H9 (cell line): ENCODE data around the gene PLXNA4. TPM values are rescaled to one million over a fixed set of nuclear protein-coding genes. Genes with fewer than 3 reads are reported as not detected.

Source experiments
- DNase-seq: peaks from one replicate; pipeline ENCODE4 v3.0.0-alpha.2; 2017
- H2AFZ ChIP-seq: one replicate; pipeline ENCODE4 v1.6.1; 2013; ENCODE audit warnings: mild to moderate bottlenecking, low read length, control low read depth, moderate library complexity
- H2AK5ac ChIP-seq: 2 replicates; pipeline ENCODE4 v1.6.1; 2013; ENCODE audit warnings: low read length, control low read depth, mixed read lengths; ENCODE audit not compliant: insufficient read length
- H2BK120ac ChIP-seq: one replicate; pipeline ENCODE4 v1.6.1; 2013; ENCODE audit warnings: low read depth, mild to moderate bottlenecking, low read length, control low read depth, inconsistent platforms; ENCODE audit not compliant: poor library complexity, severe bottlenecking
- H2BK12ac ChIP-seq: 2 replicates; pipeline ENCODE4 v1.6.1; 2013; ENCODE audit warnings: low read length, control low read depth, mixed read lengths, low read depth; ENCODE audit not compliant: insufficient read length
- H2BK15ac ChIP-seq: 2 replicates; pipeline ENCODE4 v1.6.1; 2013; ENCODE audit warnings: low read depth, low read length, control low read depth
- H2BK20ac ChIP-seq: one replicate; pipeline ENCODE4 v1.6.1; 2013; ENCODE audit warnings: low read depth, mild to moderate bottlenecking, low read length, control low read depth, inconsistent platforms; ENCODE audit not compliant: poor library complexity, severe bottlenecking
- H2BK5ac ChIP-seq: 2 replicates; pipeline ENCODE4 v1.6.1; 2013; ENCODE audit warnings: low read length, control low read depth, mixed read lengths; ENCODE audit not compliant: insufficient read length
- H3K14ac ChIP-seq: 2 replicates; pipeline ENCODE4 v1.6.1; 2013; ENCODE audit warnings: low read length, control low read depth; ENCODE audit not compliant: insufficient read depth
- H3K18ac ChIP-seq: 2 replicates; pipeline ENCODE4 v1.6.1; 2013; ENCODE audit warnings: low read depth, mild to moderate bottlenecking, mixed read lengths, low read length, control low read depth; ENCODE audit not compliant: insufficient read length
- H3K23ac ChIP-seq: 2 replicates; pipeline ENCODE4 v1.6.1; 2013; ENCODE audit warnings: low read length, control low read depth, mixed read lengths, low read depth; ENCODE audit not compliant: insufficient read length
- H3K23me2 ChIP-seq: 2 replicates; pipeline ENCODE4 v1.6.1; 2013; ENCODE audit warnings: low read depth, mild to moderate bottlenecking, mixed read lengths, low read length, control low read depth; ENCODE audit not compliant: insufficient read length, poor library complexity, severe bottlenecking
- H3K27ac ChIP-seq: 2 replicates; pipeline ENCODE4 v1.5.1; 2013; ENCODE audit warnings: low read length, control low read depth, mixed read lengths, low read depth; ENCODE audit not compliant: insufficient read length
- H3K27me3 ChIP-seq: 2 replicates; pipeline ENCODE4 v1.6.1; 2013; ENCODE audit warnings: low read length, control low read depth, inconsistent platforms; ENCODE audit not compliant: insufficient read depth
- H3K4ac ChIP-seq: 2 replicates; pipeline ENCODE4 v1.6.1; 2013; ENCODE audit warnings: low read depth, mild to moderate bottlenecking, control low read depth, inconsistent platforms, low read length, moderate library complexity
- H3K4me1 ChIP-seq: 2 replicates; pipeline ENCODE4 v1.6.1; 2013; ENCODE audit warnings: low read length, control low read depth, inconsistent platforms; ENCODE audit not compliant: insufficient read depth
- H3K4me2 ChIP-seq: 2 replicates; pipeline ENCODE4 v1.6.1; 2013; ENCODE audit warnings: low read length, control low read depth, mixed read lengths; ENCODE audit not compliant: insufficient read length, insufficient read depth
- H3K56ac ChIP-seq: 2 replicates; pipeline ENCODE4 v1.6.1; 2013; ENCODE audit warnings: low read depth, mild to moderate bottlenecking, mixed read lengths, low read length, control low read depth; ENCODE audit not compliant: insufficient read length
- H3K79me1 ChIP-seq: 2 replicates; pipeline ENCODE4 v1.6.1; 2013; ENCODE audit warnings: low read depth, mild to moderate bottlenecking, moderate library complexity, low read length, control low read depth, inconsistent platforms; ENCODE audit not compliant: insufficient read depth, poor library complexity, severe bottlenecking
- H3K79me2 ChIP-seq: 2 replicates; pipeline ENCODE4 v1.6.1; 2013; ENCODE audit warnings: low read length, control low read depth, inconsistent platforms; ENCODE audit not compliant: insufficient read depth
- H3K9ac ChIP-seq: 2 replicates; pipeline ENCODE4 v1.6.1; 2013; ENCODE audit warnings: low read length, control low read depth, mixed read lengths; ENCODE audit not compliant: insufficient read length; ENCODE audit errors: extremely low read depth
- H3K9me3 ChIP-seq: one replicate; pipeline ENCODE4 v1.6.1; 2013; ENCODE audit warnings: low read depth, low read length, inconsistent platforms; ENCODE audit not compliant: control insufficient read depth
- H3T11ph ChIP-seq: one replicate; pipeline ENCODE4 v1.6.1; 2013; ENCODE audit warnings: mild to moderate bottlenecking, low read length, control low read depth, inconsistent platforms
- H4K20me1 ChIP-seq: one replicate; pipeline ENCODE4 v1.6.1; 2013; ENCODE audit not compliant: control insufficient read depth, insufficient read length, insufficient read depth
- H4K5ac ChIP-seq: 2 replicates; pipeline ENCODE4 v1.6.1; 2013; ENCODE audit warnings: low read depth, mild to moderate bottlenecking, mixed read lengths, low read length, control low read depth; ENCODE audit not compliant: insufficient read length
- H4K8ac ChIP-seq: replicated peaks from 2 replicates; pipeline ENCODE4 v1.6.1; 2013; ENCODE audit warnings: low read length, control low read depth, mixed read lengths, low read depth; ENCODE audit not compliant: insufficient read length
- H4K91ac ChIP-seq: 2 replicates; pipeline ENCODE4 v1.6.1; 2013; ENCODE audit warnings: low read depth, mild to moderate bottlenecking, moderate library complexity, mixed read lengths, low read length, control low read depth; ENCODE audit not compliant: insufficient read length
- H3K27ac Mint-ChIP-seq, 3 experiments: 2 replicates in 2 of 3; 3 replicates in 1 of 3; pipeline ENCODE4 v1.8.0; 2020 to 2021; ENCODE audit warnings: mixed read lengths in 3 of 3, mild to moderate bottlenecking in 1 of 3, moderate library complexity in 1 of 3
- H3K27me3 Mint-ChIP-seq: 2 replicates; pipeline ENCODE4 v1.8.0; 2021; ENCODE audit warnings: low read depth, mild to moderate bottlenecking, moderate library complexity, mixed read lengths
- H3K36me3 Mint-ChIP-seq, 3 experiments: 2 replicates in 2 of 3; 3 replicates in 1 of 3; pipeline ENCODE4 v1.8.0; 2020 to 2021; ENCODE audit warnings: low read depth in 3 of 3, mixed read lengths in 3 of 3; ENCODE audit not compliant: insufficient read depth in 1 of 3
- H3K4me1 Mint-ChIP-seq, 2 experiments: 2 replicates each; pipeline ENCODE4 v1.8.0; 2020; ENCODE audit warnings: mixed read lengths in 2 of 2
- H3K4me3 Mint-ChIP-seq, 2 experiments: 2 replicates in 1 of 2; 3 replicates in 1 of 2; pipeline ENCODE4 v1.8.0; 2020 to 2021; ENCODE audit warnings: mild to moderate bottlenecking in 2 of 2, mixed read lengths in 2 of 2, moderate library complexity in 1 of 2
- H3K9me3 Mint-ChIP-seq, 2 experiments: 2 replicates in 1 of 2; 3 replicates in 1 of 2; pipeline ENCODE4 v1.8.0; 2020; ENCODE audit warnings: mild to moderate bottlenecking in 2 of 2, mixed read lengths in 2 of 2, moderate library complexity in 1 of 2
- CTCF ChIP-seq: fragments of 200-600 bp; sonication (generic); conservative IDR thresholded peaks from 3 replicates; pipeline ENCODE4 v1.8.0; 2021; ENCODE audit warnings: antibody characterized with exemption, mild to moderate bottlenecking
- WGBS: extraction: QIAGEN DNeasy Blood & Tissue Kit; methylation state at CpG from one replicate; pipeline ENCODE4 v1.1.7; 2013; ENCODE audit warnings: missing lambda C conversion rate, low lambda C conversion rate, mixed read lengths; ENCODE audit not compliant: insufficient read length; ENCODE audit errors: extremely low coverage; 5-methylcytosine and 5-hydroxymethylcytosine counted together
- total RNA-seq: library from RNA; stranded (reverse); gene quantifications from 2 replicates; pipeline ENCODE4 v1.2.1, GENCODE V29; 2021

Gene PLXNA4
- total RNA-seq, 1 experiment from 2014 or later, result 0.35 TPM

GRCh38 chr7:132155715-132156114 is 420.6 kb downstream of the PLXNA4 start:
- no peak overlapping the region for H3K27ac Mint-ChIP-seq
- no peak overlapping the region for H2BK20ac ChIP-seq
- H3K4me2 ChIP-seq, result no peak overlapping the region
- no peaks in the 10 kb centered on the region for H4K20me1 ChIP-seq
- H4K8ac ChIP-seq, result no peak overlapping the region
- H3K56ac ChIP-seq, result no peak overlapping the region
- H3K14ac ChIP-seq, result no peak overlapping the region
- H2BK12ac ChIP-seq, result no peak overlapping the region
- no peak overlapping the region for H3K9ac ChIP-seq
- H3K4me3 Mint-ChIP-seq, result no peak overlapping the region
- TF ChIP-seq CTCF, result no peak
- no peak overlapping the region for H3K18ac ChIP-seq
- no peak overlapping the region for H3K27ac ChIP-seq
- H3K4me1 ChIP-seq, result no peaks in the 10 kb centered on the region; the same call in 1 of the 2 replicates
- no peak for DNase-seq
- H3K27me3 Mint-ChIP-seq, result peaks cover 17% of the 10 kb centered on the region
- no peaks in the 10 kb centered on the region; the same call in 1 of the 2 replicates for H3K27me3 ChIP-seq
- no peak overlapping the region for H3K23ac ChIP-seq
- H3T11ph ChIP-seq, result no peak overlapping the region
- no peaks in the 10 kb centered on the region for H3K9me3 Mint-ChIP-seq
- H3K79me2 ChIP-seq, result no peaks in the 10 kb centered on the region
- no peak overlapping the region for H4K91ac ChIP-seq
- H3K9me3 ChIP-seq, result no peaks in the 10 kb centered on the region
- no peaks in the 10 kb centered on the region for H3K79me1 ChIP-seq
- no peak overlapping the region for H2BK5ac ChIP-seq
- H2AFZ ChIP-seq, result no peak overlapping the region
- no peak overlapping the region for H3K4ac ChIP-seq
- H3K4me1 Mint-ChIP-seq, result peaks cover 20 to 36% of the 10 kb centered on the region in 2 experiments
- H2BK120ac ChIP-seq, result no peak overlapping the region
- H3K36me3 Mint-ChIP-seq, result 0 out of 7 replicates have a peak, but pooled peaks cover 0 to 2% (median 0%) of the 10 kb centered on the region in 3 experiments
- WGBS, result no CpG with 5 or more reads among the region's 5 CpGs
- H4K5ac ChIP-seq, result no peak overlapping the region
- H3K23me2 ChIP-seq, result no peaks in the 10 kb centered on the region
- no peak overlapping the region for H2BK15ac ChIP-seq
- H2AK5ac ChIP-seq, result no peak overlapping the region
